Sciatic nerve (tissue), 2 donors: Measurements from ENCODE around the gene SMIM36. TPM values are rescaled to one million over a fixed set of nuclear protein-coding genes. Genes with fewer than 3 reads are reported as not detected.
"Not testable (repeated sequence)": the region's sequence is repeated elsewhere in the genome, so short reads cannot be mapped to it uniquely, and the experiment has no call there.

Experiments used
- ATAC-seq: fragments of 200-7000 bp; cut with Tn5 transposase; one replicate; pipeline ENCODE4 v1.9.1; 2020; ENCODE audit warnings: mild to moderate bottlenecking, moderate library complexity
- DNase-seq: peaks from one replicate; pipeline ENCODE4 v3.0.0-alpha.2; 2020; ENCODE audit warnings: low spot score
- intact Hi-C: fragments of 100-400 bp; cut with DNase I; formaldehyde crosslinking; loops from one replicate; pipeline ENCODE4 v1.14.2; 2022
- total RNA-seq: library from RNA; stranded (reverse); fragmentation: NEBNext Ultra II Directional; extraction: Animal tissue kit (Norgen Biotek cat#: 25700); gene quantifications from one replicate; pipeline ENCODE4 v1.2.1, GENCODE V29; 2021
- donor health status: DM: no; HTN: no; CAD: no.
- donor health status: DM: no; HTN: no; CAD: no.

SMIM36 gene
- not detected for total RNA-seq

DNA sequence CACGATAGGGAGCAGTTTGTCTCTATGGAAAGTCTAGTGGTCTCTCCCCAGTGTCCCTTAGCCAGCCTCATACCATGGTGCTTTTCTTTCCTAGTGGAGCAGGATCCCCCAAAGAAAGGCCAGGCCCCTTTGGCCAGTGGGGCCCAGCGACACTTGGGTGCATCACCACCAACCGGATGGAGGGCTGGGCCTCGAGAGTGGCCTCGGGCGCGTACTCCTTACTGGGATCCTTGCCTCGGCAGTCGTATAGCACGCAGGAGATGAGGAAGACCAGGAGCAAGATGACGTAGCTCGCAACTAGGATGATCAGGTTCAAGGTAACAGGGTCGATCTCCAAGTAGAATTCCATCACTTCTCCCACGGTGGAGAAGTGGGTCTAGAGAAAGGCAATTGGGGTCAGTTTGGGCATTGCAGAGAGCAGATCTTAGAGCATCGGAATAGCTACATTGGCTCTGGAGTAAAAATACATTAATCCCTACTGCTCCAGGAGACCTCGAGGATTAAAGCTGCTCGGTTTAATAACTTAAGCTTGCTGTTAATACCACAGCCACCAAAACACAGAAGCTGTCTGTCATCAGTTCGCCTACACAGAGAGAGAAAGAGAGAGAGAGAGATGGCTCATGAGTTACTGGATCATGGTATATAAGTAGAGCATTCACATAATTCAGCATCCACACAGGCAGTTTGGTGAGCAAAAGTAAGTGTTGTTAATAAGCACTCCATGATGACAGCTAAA, at the start of gene SMIM36:
SMIM36 (minus strand) TSS at position 467 of the 736 bp plus-strand sequence.
- DNase-seq (no peak), ATAC-seq (no peak)
- intact Hi-C loops, result loop anchor here (10.0 kb wide), 2 partner anchors 156 to 516 kb away; no protein-coding TSS in a partner anchor

DNA sequence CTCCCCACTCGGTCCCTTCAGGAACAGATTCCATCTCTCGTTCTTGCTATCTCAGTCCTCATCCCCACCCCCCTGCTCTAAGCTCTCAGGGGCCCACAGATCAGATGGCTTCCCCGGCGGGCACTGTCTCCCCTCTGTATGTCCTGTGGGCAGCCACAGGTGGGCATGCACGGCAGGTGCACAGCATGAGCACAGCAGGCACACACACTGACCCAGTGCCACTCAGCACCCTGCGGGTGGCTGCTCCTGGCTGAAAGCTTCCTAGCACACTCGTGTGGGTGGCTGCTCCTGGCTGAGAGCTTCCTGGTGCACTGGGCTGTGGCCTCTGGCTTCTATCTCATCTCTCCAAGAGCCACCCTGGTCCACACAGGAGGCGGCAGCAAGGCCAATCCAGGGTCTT, 44.5 kb upstream of the SMIM36 start:
- intact Hi-C loops, result no loop called here
- DNase-seq (no peak), ATAC-seq (no peak)

DNA sequence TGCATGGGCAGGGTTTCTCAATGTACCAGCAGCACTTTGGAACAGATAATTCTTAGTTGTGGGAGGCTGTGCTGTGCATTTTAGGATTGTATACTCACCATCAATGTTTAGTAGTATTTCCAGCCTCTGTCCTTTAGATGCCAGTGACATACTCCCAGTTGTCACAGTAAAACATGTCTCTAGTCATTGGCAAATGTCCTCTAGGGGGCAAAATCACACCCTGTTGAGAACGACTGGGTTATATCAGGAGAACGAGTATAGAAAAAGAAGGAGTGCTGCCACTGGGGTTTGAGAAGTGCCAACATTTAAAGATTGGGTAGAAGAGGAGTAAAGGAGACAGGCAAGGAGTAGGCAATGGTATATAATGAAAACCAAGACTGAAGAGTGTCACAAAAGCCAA, 37.9 kb upstream of the SMIM36 start:
- ATAC-seq, result peak; percentile 55
- intact Hi-C loops, result no loop called here
- DNase-seq, result no peak

DNA sequence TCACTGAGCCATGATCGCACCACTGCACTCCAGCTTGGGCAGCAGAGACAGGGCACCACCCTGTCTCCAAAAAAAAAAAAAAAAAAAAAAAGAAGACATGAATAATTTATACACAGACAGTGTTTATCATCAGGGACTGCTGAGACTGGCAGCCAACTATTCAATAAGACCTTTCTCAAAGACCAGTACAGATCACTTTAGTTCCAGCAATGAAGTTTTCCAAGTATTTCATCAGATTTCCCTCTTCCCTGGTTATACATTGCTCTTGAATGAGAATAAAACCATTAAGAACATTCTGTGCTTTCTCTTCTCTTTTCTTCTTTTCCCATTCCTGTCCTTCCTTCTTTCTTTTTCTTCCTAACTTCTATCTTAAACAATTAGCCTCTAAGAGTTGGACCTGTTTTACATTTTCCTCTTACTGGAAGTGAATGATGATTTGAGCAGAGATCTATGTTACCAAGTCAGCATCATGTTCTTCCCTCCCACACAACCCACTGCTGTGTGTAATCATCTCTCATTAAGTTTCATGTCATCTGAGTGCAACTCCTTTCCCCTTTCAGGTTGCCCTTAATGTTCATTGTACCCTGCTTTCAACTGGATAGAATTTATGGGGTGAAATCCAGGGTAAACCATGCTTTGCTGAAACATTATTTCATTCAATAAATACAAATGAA, 35.9 kb upstream of the SMIM36 start:
- intact Hi-C loops, result no loop called here
- ATAC-seq (peak; percentile 70), DNase-seq (no peak)

DNA sequence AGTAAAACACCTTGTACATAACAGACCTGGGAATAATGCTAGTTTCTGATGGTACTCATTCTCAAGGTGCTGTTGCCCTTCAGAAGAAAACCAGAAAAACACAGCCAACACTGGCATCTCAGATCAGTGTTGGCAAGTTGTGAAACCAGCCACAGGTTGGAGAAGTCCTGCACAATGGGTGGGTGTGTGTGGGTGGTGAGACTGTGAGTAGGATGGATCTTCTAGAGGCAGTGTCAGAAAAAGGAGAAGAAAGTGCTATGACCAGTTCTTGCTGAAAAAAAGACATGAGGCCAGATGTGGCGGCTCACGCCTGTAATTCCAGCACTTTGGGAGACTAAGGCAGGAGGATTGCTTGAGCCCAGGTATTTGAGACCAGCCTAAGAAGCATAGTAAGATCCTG, 35.2 kb upstream of the SMIM36 start:
- DNase-seq (no peak), ATAC-seq (no peak)
- intact Hi-C loops, result no loop called here

DNA sequence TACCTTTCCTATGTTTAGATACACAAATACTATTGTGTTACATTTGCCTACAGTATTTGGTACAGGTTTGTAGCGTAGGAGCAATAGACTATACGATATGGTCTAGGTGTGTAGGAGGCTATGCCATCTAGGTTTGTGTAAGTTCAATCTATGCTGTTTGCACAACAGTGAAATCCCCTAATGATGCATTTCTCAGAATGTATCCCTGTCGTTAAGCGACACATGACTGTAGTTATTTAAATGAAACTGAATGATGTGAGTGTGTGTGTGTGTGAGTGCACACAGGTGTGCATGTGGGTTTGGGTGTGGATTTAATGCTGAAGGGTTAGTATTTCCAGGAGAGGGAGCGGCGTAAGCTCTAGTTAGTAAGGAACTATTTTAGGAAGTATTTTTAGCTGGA, 34.6 kb upstream of the SMIM36 start:
- ATAC-seq, result no peak
- intact Hi-C loops, result no loop called here
- no peak for DNase-seq

DNA sequence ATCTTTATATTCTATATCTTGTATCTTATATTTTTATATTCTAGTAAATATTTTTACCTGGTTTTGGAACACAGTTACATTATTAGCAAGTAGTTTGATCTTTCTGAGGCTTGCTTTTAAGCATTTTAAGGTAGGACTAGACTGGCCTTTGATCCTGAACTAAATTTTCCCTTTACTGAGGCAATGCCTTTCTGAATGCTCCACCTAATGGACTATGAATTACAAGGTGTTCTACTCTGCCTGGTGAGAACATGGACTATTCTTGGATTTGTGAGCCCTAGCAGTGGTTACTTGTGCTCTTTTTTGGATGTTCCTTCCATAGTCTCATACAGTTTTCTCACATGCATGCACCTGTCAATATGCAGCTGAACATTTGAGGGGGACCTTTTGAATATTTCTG, 32.5 kb upstream of the SMIM36 start:
- intact Hi-C loops, result no loop called here
- DNase-seq (no peak), ATAC-seq (no peak)

DNA sequence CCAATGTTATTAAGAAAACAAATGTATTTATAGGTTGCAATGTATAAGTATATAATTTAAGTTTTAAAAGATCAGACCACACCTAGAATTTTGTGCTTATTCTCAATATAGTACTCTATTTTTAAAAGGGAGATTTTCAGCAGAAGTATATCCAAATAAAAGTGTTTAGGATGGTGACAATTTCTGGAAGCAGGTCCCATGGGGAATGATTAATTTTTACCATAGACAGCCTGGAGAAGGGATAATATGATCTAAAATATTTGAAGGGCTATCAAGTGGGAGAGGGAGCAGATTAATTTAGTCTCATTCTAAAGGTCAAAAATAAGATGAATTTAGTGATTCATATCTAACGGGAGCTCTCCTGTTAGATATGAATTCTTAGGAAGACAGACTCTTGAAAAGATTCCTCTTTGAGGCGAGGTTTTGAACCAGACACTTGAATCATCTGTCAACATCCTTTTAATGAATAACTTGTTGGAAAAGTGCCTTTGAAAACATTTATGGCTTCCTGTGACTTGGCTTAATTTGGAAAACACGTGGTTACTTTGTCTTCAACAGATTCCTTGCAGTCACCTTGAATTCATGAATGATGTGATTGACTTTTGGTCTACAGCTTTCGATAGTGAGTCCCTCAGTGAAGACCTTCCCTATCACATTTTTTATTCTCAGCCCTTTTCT, 29.3 kb upstream of the SMIM36 start:
- DNase-seq (no peak), ATAC-seq (no peak)
- intact Hi-C loops, result no loop called here

DNA sequence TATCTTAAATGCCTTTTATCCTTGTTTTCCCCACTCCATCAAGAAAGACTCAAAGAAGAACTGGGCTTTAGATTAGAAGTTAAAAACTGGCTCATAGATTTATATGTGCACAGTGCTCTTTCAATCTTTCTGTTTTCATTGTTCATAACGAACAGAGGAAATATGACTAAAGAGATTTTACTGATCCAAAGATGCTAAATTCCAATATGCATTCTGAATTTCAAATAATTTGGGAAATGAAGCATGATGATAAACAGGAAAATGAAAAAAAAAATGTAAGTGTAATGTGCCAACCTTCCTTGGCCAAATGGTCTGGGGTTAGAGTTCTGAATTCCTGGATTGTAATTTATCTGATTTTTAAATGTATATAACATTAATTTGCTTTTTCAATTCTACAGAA, 25.0 kb upstream of the SMIM36 start:
- ATAC-seq (no peak), DNase-seq (no peak)
- intact Hi-C loops, result no loop called here

DNA sequence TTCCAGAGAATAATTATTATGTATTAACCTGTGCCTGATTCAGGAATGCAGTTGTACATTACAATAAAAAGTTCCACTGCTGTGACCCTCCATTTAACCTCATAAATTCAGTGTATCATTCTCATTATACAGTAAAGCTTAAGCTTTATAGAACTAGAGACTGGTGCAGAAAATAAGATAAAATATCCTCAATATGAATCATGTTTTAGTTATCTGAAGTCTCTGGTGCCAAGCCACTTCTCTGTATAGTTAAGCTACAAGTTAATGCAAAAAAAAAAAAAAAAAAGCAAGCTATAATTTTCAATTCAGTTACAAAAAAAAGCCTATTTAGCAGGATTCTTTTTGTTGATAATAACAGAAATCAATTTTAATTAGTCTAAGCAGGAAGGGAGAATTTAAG, 22.4 kb upstream of the SMIM36 start:
- intact Hi-C loops, result loop anchor here (5.0 kb wide), 1 partner anchor 239 kb away; no protein-coding TSS in a partner anchor
- DNase-seq (no peak), ATAC-seq (no peak)

DNA sequence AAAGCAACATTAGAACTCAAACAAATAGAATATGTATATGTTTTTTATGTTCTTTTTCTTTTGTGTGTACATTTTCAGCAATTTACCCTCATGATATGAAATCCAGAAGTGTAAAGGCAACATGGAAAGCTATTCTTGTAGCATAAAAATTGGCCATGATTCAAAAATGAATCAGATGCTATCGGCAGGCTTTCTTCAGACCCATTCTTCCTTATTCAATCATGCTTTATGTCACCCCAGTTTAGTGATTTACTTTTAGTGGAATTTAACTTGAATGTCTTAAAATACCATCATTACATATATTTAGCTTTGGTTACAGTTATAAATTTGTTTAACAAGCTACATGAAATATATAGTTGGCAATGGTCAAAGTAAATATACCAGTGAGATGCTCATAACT, 21.4 kb upstream of the SMIM36 start:
- intact Hi-C loops, result loop anchor here (5.0 kb wide), 1 partner anchor 240 kb away; no protein-coding TSS in a partner anchor
- DNase-seq (no peak), ATAC-seq (no peak)

DNA sequence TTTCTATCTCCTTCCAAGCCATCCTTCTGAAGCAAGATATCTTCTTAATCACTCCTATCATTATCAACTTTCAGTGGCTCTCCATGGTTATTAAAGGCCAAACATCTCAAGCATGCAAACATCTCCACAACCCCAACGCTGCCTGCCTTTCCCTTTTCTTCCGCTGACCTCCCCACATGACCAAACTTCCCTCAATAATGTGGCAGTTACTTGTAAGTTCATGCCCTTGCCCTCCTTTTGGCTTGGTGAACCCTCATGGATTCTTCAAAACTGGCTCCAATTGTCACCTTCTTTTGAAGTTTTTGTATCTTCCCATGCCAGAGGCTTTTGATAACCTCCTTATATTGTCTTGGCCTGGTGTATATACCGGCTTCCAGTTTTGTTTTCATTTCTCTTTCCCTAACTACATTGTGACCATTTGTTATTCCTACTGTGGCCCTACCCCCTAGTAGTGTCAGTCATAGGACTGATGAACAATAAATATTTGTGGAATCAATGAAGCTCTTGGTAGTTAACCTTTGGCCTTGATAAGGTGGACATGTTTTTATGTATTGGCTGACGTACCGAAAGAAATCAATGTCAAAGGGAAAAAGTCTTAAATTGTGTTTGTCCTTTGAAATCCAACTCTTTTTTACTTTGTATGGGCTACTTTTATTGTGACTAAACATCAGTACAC, 19.9 kb upstream of the SMIM36 start:
- no peak for ATAC-seq
- intact Hi-C loops, result loop anchor here (5.0 kb wide), 1 partner anchor 241 kb away; no protein-coding TSS in a partner anchor
- no peak for DNase-seq

DNA sequence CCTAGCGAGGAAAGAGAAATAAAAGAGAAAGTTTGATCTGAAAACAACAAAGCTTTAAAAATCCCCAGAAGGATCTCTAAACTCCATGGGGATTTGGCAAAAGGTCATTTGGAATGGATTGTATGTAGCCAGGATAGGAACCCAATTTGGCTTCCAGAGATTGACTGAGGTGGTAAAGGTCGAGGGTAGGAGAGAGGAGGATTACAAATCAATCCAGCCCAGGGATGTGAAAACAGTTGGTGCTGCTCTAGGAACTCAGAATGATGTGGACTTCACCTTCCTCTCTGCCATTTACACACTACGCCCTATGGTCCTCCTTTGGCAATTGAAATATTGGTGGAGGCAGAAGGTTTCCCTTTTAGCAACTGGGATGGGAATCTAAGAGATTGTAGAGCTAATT, 18.8 kb upstream of the SMIM36 start:
- DNase-seq (no peak), ATAC-seq (no peak)
- intact Hi-C loops, result loop anchor here (5.0 kb wide), 1 partner anchor 242 kb away; no protein-coding TSS in a partner anchor

DNA sequence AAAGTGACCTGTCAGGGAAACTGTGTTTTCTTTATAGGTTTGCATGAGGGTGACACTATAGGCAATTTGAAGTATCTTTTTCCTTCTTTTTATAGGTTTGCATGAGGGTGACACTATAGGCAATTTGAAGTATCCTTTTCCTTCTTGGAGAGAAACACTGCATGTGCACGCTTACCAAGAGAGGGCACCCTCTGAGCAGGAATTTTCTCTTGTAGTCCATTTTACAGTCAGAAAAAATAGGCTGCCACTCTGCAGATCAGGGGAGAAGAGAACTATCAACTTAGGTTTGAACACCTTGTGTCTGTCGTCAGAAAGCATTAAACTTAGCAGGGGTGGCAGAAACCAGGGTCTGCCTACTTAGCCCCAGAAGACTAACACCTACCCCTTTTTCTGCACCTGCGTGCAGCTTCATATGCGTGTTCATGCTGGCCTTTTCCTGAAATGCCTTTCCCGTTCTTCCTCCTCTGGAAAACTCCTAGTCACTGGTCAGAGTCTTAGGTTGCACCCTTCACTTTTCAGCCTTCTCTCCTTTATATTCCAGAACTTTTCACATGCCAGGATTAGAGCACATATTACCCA, 16.4 kb upstream of the SMIM36 start:
- ATAC-seq, result peak; percentile 90
- intact Hi-C loops, result loop anchor here (10.0 kb wide), 1 partner anchor 77 kb away; no protein-coding TSS in a partner anchor

DNA sequence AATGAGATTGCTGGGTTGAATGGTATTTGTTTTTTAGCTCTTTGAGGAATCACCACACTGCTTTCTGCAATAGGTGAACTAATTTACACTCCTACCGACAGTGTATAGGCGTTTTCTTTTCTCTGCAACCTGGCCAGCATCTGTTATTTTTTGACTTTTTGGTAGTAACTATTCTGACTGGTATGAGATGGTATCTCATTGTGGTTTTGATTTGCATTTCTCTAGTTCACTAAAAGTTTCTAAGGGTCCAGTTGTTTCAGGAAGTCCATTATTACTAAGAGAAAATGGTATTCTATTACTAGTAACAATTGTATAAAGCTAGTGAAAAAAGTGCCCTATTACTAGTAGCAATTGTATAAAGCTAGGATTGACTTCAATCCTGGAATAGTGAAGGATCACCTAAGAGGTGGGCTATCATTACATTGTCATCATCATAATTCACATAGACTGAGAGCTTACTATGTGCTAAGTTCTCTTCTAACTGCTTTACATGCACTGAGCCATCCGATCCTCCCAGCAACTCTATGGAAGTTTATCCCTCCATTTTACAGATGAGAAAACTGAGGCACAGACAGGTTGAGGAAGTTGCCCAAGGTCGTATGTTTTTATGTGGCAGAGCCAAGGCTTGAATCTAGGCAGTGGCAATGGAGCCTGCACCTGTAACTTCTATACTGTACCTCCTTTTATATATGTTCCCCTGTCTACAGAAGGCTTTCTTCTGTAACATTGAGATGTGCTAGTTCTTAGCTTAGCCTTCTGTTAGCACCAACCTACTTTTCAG, 13.4 kb upstream of the SMIM36 start:
- DNase-seq, result no peak
- no peak for ATAC-seq
- intact Hi-C loops, result loop anchor here (10.0 kb wide), 1 partner anchor 80 kb away; no protein-coding TSS in a partner anchor

More for the DNA sequence above, 16.4 kb upstream of the SMIM36 start:
- peak; percentile 62 for DNase-seq

DNA sequence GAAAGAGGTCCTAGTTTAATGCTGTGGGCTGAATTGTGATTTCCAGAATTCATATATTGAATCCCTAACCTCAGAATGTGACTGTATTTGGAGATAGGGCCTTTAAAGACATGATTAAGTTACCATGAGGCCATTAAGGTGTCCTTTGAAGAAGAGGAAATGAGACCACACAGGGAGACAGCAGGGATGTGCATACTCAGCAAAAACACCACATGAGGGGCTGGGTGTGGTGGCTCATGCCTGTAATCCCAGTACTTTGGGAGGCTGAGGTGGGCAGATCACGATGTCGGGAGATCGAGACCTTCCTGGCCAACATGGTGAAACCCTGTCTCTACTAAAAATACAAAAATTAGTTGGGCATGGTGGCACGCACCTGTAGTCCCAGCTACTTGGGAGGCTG, 11.8 kb upstream of the SMIM36 start:
- intact Hi-C loops, result loop anchor here (10.0 kb wide), 1 partner anchor 82 kb away; no protein-coding TSS in a partner anchor
- not testable (repeated sequence) for DNase-seq

DNA sequence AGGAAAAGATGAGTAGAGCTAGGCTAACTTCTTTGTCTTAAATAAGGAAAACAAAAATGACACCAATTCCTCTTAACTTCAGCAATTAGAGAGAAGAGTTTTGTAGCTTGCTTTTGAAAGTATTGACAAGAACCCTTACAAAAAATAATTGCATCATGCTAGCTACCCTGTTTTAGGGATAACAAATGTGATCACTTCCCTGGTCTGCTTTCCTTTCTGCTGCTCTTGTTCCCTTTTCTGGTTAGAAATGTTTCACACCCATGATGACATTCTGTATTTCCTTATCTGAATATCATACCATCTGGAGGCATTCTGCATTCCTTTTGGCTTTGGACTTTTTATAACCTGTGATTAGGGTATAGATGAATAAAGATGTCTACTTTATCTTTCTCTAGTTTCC, 9.9 kb upstream of the SMIM36 start:
- DNase-seq (no peak), ATAC-seq (no peak)
- intact Hi-C loops, result loop anchor here (10.0 kb wide), 1 partner anchor 84 kb away; no protein-coding TSS in a partner anchor

More for the DNA sequence above, 11.8 kb upstream of the SMIM36 start:
- ATAC-seq, result not testable (repeated sequence)

DNA sequence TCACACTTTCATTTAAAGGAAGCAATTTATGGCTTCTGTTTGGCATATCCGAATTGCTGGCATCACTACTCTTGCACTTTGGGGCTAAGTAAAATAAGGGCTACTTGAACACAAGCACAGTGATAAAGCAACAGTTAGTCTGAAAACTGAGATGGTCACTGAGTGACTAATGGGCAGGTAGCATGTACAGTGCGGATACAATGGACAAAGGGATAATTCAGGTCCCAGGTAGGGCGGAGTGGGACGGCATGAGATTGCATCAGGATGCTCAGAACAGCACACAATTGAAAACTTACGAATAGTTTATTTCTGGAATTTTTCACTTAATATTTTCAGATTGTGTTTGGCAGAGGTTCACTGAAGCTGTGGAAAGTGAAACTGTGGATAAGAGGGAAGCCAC, 9.2 kb upstream of the SMIM36 start:
- ATAC-seq, result no peak
- intact Hi-C loops, result loop anchor here (10.0 kb wide), 1 partner anchor 84 kb away; no protein-coding TSS in a partner anchor
- no peak for DNase-seq
